ENCODE measurements around the gene TRPM2.
"Not testable (repeated sequence)": the region's sequence is repeated elsewhere in the genome, so short reads cannot be mapped to it uniquely, and the experiment has no call there.

Gene TRPM2

DNA sequence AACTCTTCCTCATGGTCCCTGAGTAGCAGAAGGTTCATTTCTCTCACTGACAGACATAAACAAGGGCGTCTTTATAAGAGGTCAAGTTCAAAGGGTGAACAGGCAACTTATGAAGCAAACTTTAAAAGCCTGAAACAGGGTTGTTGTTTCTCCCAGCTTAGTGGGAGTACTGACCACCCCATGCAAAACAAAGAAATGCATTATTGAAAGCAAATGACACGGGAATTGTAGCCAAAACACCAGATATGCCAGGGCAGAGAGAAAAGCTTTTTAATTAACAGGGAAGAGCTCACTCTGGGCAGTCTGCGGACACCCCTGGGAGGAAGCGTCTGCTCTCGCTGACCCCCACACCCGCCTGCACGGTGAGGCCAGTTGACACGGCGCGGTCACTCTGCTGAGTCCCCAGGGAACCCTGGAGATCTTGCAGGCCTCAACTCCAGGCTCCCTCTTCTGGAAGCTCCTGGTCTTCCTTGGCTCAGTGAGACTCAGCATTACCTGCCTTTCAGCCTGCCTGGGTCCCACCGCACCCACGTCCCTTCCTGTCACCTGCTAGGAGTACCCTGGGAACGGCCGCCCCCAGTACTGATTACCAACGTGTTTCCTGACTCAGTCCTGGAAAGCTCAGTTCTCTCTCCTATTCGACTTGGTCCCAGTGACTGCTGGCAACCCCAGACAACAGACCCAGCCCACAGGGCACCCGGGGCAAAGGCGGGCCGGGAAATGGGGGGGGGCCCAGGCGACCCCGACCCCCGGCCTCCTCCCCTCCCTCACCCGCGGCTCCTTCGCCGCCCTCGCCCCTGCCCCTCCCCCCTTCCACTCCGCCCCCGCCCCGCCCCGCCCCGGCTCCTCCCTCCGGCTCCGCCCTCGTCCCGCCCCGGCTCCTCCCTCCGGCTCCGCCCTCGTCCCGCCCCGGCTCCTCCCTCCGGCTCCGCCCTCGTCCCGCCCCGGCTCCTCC is 15.2 kb upstream of the TRPM2 start:
- H3K9me3 Mint-ChIP-seq (ENCODE audit: low read depth) = no peaks in the 10 kb centered on the region
- H3K4me1 Mint-ChIP-seq (ENCODE audit: low read depth) = peaks cover 18% of the 10 kb centered on the region
- H3K4me3 Mint-ChIP-seq = peak overlapping the region; percentile 77
- H3K36me3 Mint-ChIP-seq = no peaks in the 10 kb centered on the region
- peak overlapping the region; percentile 50 for H3K27ac Mint-ChIP-seq
- no peaks in the 10 kb centered on the region for H3K27me3 Mint-ChIP-seq

- H3K4me1 Mint-ChIP-seq (ENCODE audit: low read depth) = peaks cover 18% of the 10 kb centered on the region
- peak within 1 kb of the TSS; percentile 95 for H3K27ac Mint-ChIP-seq
- no peaks in the 10 kb centered on the region for H3K27me3 Mint-ChIP-seq
- H3K36me3 Mint-ChIP-seq = no peaks in the 10 kb centered on the region
- no peaks in the 10 kb centered on the region for H3K9me3 Mint-ChIP-seq (ENCODE audit: low read depth)
- peak within 1 kb of the TSS; percentile 92 for H3K4me3 Mint-ChIP-seq
These were observed 14.2 kb upstream of the TRPM2 start, which contains the start of gene CFAP410 for GRCh38 chr21:44338971-44339910. Gene CFAP410, minus strand, starts transcription at chr21:44339390. Its CDS starts 196 bp downstream, at chr21:44339194.

DNA sequence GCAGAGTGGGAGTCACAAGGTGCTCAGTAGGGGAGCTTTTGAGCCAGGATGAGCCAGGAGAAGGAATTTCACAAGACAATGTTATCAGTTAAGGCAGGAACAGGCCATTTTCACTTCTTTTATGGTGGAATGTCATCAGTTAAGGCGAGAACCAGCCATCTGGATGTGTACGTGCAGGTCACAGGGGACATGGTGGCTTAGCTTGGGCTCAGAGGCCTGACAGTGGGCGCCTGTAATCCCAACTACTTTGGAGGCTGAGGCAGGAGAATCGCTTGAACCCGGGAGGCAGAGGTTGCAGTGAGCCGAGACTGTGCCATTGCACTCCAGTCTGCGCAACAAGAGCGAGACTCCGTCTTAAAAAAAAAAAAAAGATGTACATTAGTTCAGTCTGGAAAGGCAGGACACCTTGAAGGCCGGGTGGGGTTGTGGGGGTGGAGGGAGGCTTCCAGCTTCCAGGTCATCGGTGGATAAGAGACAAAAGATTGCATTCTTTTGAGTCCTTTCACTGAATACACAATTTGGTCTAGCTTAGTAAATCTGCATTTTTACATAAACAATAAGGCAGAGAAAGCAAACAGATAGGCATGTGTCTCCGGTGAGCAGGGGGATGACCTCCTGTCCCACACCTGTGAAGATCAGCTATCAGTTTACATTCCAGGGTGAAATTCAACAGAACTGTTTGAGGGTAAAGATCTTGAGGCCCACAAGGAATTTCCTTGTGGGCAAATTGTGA is 11.5 kb upstream of the TRPM2 start:
- not testable (repeated sequence) for H3K9me3 Mint-ChIP-seq (ENCODE audit: low read depth); H3K36me3 Mint-ChIP-seq; H3K4me3 Mint-ChIP-seq; H3K27me3 Mint-ChIP-seq
- Mint-ChIP-seq H3K27ac (peak overlapping the region; percentile 50), H3K4me1 (ENCODE audit: low read depth) (peaks cover 18% of the 10 kb centered on the region)

DNA sequence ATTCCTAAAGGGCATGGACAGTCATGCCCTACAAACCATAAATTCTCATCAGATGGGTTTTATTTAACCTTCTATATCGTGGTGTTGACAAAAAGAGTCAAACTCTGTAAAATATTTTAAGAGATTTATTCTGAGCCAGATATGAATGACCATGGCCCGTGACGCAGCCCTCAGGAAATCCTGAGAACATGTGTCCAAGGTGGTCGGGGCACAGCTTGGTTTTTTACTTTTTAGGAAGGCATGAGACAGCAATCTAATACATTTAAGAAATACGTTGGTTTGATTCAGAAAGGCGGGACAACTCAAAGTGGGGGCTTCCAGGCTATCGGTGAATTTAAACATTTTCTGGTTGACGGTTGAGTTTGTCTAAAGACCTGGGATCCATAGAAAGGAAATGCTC is 10.4 kb upstream of the TRPM2 start:
- peaks cover 14% of the 10 kb centered on the region for H3K4me1 Mint-ChIP-seq (ENCODE audit: low read depth)
- H3K9me3 Mint-ChIP-seq (ENCODE audit: low read depth); H3K36me3 Mint-ChIP-seq; H3K27ac Mint-ChIP-seq; H3K4me3 Mint-ChIP-seq; H3K27me3 Mint-ChIP-seq: not testable (repeated sequence)

- Mint-ChIP-seq H3K27ac (no peak overlapping the region), H3K9me3 (ENCODE audit: low read depth) (no peaks in the 10 kb centered on the region), H3K4me3 (no peak overlapping the region), H3K27me3 (no peaks in the 10 kb centered on the region), H3K4me1 (ENCODE audit: low read depth) (peaks cover 11% of the 10 kb centered on the region), H3K36me3 (no peaks in the 10 kb centered on the region)
These were observed 8.8 kb upstream of the TRPM2 start for GRCh38 chr21:44344541-44345183.

DNA sequence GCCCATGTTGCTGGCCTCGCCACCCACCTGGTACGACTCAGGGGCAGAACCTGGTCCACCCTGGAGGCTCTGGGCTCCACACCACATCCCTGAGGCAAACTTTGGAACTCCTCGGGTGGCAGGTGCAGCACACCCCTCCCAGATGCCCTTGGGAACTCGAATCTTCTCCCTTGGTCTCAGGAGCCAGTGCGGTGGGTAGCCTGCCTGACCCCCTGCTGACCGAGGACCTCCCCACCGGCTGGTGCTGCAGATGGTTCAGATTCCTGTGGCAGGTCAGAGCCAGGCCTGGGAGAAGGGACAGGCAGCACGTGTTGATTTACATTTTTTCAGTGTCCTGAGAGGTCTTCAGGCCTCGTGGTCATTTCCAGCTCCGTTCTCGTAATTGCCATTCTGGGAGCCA is 7.9 kb upstream of the TRPM2 start:
- Mint-ChIP-seq H3K27ac (no peak overlapping the region), H3K4me3 (no peak overlapping the region), H3K9me3 (ENCODE audit: low read depth) (no peaks in the 10 kb centered on the region), H3K36me3 (no peaks in the 10 kb centered on the region), H3K27me3 (no peaks in the 10 kb centered on the region), H3K4me1 (ENCODE audit: low read depth) (peaks cover 7% of the 10 kb centered on the region)

GRCh38 chr21:44347911-44348451 is 5.4 kb upstream of the TRPM2 start:
- Mint-ChIP-seq H3K27ac (no peak overlapping the region), H3K4me1 (ENCODE audit: low read depth) (peaks cover 14% of the 10 kb centered on the region), H3K36me3 (no peaks in the 10 kb centered on the region), H3K27me3 (no peaks in the 10 kb centered on the region), H3K9me3 (ENCODE audit: low read depth) (no peaks in the 10 kb centered on the region), H3K4me3 (no peak overlapping the region)

DNA sequence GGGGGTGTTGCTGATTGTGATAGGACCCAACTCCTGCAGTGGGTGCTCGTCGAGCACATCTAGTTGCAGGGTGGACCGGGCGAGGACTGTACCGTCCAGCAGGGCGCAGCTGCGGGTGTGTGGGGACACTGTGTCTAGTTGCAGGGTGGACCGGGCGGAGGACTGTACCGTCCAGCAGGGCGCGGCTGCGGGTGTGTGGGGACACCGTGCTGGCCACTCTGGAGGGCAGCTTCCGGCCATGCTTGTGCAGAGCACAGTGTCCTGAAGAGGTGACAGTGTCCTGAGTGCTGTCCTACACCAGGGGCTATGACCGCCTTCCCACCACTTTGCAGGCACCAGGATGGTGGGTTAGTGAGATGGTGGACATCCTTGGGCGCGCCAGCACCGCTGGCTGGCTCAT is 4.6 kb upstream of the TRPM2 start:
- H3K27me3 Mint-ChIP-seq = no peaks in the 10 kb centered on the region
- H3K4me3 Mint-ChIP-seq = no peak overlapping the region
- H3K36me3 Mint-ChIP-seq = no peaks in the 10 kb centered on the region
- no peaks in the 10 kb centered on the region for H3K9me3 Mint-ChIP-seq (ENCODE audit: low read depth)
- H3K27ac Mint-ChIP-seq = no peak overlapping the region
- peaks cover 23% of the 10 kb centered on the region for H3K4me1 Mint-ChIP-seq (ENCODE audit: low read depth)

DNA sequence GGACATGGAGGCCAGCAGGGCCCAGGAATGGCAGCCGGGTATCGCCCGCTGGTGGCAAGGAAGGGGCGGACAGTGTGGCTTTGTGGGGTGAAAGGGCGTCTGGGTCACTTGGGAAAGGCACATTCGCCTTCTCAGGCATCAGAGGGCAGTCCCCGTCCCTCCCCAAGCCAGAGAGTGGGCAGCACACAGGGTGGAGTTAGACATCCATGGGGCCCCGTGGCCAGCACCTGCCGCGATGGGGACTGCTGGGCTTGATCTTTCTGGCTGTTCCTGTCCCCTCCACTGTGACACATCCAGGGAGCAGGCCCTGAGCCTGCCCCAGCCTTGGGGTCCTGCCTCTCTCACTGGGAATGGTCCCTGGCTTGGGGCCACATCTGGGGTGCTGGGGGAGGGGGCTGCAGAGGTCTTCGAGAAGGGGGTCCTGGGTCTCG is 4.0 kb upstream of the TRPM2 start:
- peaks cover 29% of the 10 kb centered on the region for H3K4me1 Mint-ChIP-seq (ENCODE audit: low read depth)
- no peak overlapping the region for H3K27ac Mint-ChIP-seq
- H3K4me3 Mint-ChIP-seq = peak overlapping the region; percentile 20
- H3K27me3 Mint-ChIP-seq = no peaks in the 10 kb centered on the region
- no peaks in the 10 kb centered on the region for H3K36me3 Mint-ChIP-seq
- no peaks in the 10 kb centered on the region for H3K9me3 Mint-ChIP-seq (ENCODE audit: low read depth)

DNA sequence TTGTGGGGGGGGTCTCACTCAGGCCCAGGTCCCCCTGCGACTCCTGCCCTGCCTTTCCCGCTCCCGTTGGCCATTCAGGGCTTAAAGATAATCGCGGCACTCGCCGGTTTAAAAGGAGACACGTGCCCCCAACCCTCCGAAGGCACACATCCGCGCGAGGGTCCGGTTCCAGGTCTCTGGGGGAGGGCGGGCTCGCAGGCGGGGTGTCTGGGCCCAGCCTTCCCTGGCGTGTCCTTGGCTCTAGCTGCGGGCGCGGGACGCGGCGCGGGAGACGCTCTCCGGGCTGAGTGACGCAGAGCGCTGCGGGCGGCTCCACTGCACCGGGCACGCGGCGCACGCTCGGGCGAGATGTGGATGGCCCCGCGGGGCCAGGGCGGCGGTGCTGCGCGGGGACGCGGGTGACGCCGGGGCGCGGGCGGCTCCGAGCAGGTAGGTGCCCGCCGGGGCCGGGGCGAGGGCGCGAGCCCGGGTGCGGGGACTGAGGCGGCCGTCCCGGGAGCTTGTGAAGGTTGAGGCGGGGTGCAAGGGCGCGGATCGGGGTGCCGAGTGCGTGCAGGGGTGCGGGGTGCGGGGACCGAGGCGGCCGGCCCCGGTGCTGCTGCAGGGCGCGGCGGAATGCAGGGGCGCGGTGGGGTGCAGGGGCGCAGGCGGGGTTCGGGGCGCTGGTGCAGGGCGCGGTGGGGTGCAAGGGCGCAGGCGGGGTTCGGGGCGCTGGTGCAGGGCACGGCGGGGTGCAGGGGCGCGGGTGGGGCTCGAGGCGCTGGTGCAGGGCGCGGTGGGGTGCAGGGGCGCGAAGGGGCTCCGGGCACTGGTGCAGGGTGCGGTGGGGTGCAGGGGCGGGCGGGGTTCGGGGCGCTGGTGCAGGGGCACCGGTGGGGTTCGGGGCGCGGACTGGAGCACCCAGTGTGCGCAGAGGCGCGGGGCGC is 3.3 kb upstream of the TRPM2 start:
- H3K27ac Mint-ChIP-seq = no peak overlapping the region
- H3K4me3 Mint-ChIP-seq = no peak overlapping the region
- no peaks in the 10 kb centered on the region for H3K27me3 Mint-ChIP-seq

GRCh38 chr21:44350773-44351481 is 2.5 kb upstream of the TRPM2 start:
- H3K36me3 Mint-ChIP-seq = peaks cover 3% of the 10 kb centered on the region
- H3K27me3 Mint-ChIP-seq = no peaks in the 10 kb centered on the region
- no peak overlapping the region for H3K27ac Mint-ChIP-seq
- no peaks in the 10 kb centered on the region for H3K9me3 Mint-ChIP-seq (ENCODE audit: low read depth)
- H3K4me1 Mint-ChIP-seq (ENCODE audit: low read depth) = peaks cover 42% of the 10 kb centered on the region
- peak overlapping the region; percentile 13 for H3K4me3 Mint-ChIP-seq

More for the DNA sequence above, 3.3 kb upstream of the TRPM2 start:
- Mint-ChIP-seq H3K36me3 (no peaks in the 10 kb centered on the region), H3K4me1 (ENCODE audit: low read depth) (peaks cover 35% of the 10 kb centered on the region), H3K9me3 (ENCODE audit: low read depth) (no peaks in the 10 kb centered on the region)

DNA sequence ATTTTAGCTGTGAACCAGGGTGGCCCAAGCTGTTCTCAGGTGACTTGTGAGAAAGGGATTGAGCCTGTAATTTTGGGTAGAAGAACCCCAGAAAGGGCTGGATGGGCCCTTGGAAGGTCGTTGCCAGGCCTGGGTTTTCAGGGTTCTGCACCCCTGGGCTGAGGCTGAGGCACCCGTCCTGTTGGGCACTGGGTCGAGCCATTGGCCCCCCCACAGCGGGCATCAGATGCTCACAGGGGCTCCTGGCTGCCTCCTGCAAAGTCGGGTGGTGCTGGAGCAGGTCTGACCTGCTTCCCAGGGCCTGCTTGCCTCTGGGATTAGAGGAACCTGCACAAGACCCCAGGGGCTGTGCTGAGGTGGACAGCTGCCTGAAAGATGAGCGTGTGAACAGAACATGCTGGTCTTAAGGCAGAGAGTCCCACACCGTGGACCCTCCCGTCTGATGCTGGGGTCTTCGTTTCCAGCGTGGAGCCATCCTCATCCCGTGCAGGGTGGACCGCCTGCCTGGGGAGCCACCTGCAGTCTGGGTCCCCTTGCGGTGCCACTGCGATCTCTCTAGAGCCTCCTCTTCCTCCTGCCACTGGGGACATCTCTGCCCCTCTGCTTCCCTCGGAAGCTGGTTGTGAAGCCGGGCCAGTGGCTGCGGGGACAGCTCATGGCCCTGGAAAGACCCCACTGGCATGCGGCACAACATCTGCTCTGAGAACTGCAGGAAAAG is 1.7 kb upstream of the TRPM2 start:
- Mint-ChIP-seq H3K27me3 (no peaks in the 10 kb centered on the region), H3K36me3 (peaks cover 3% of the 10 kb centered on the region), H3K27ac (no peak overlapping the region), H3K9me3 (ENCODE audit: low read depth) (no peaks in the 10 kb centered on the region), H3K4me1 (ENCODE audit: low read depth) (peaks cover 48% of the 10 kb centered on the region), H3K4me3 (no peak overlapping the region)

All from activated naive CD8-positive, alpha-beta T cell (primary cell).